A549 treated with AZD9567 at 1 μM for 4 hours (cell line): ENCODE results near the gene TMEM150C. TPM values are rescaled to one million over a fixed set of nuclear protein-coding genes. Genes with fewer than 3 reads are reported as not detected.

Source experiments
- total RNA-seq: library from RNA; stranded (reverse); fragments of 200-300 nt; extraction: Qiagen RNA extraction; gene quantifications from 5 replicates; pipeline ENCODE4 v1.2.3, GENCODE V29; 2022; ENCODE audit not compliant: insufficient read depth

Gene TMEM150C
- 0.65 to 1.6 TPM (median 1.1 TPM) in 5 replicates for total RNA-seq

DNA sequence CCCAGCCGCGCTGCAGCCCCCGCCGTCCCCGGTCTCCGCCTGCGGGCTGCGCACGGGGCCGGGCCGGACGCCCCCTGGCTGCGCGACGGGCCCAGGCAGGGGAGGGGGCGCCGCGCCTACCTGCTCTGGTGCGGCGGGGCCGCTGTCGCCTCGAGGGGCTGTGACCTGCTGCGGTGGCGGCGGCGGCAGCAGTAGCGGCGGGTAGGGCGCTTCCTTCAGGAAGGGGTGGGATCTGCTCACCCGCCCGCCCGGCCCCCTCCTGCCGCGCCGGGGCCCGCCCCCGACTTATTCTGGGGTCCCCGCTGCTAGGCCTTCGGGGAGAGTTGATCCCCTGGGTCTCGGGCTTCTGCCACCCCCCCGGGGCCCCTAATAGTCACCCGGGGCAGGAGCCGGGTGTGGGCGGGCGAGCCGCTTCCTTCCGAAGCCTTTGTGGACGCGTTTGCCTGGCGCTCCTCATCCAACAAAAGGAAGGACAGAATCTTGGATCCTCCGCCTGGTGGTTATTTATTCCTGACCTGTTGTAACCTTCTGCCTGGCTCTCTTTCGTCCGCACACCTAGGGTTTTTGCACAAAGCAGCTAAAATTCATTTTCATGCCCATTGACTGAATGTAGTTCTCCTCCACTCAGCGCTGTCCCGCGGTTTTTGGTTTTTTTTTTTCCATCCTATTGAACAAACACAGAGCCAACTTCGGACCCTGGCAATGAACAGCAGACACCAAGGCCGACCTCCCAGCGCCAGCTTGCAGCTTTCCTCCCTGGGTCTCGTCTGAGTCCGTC lies at the start of gene TMEM150C:
Gene TMEM150C, minus strand, starts transcription at position 203 of the 778 bp plus-strand sequence. CDS start 57,331 bp downstream, outside the sequence.

Other genes starting within 250 kb of the TMEM150C start
- gene HNRNPD, start 188.0 kb downstream of the TMEM150C start, total RNA-seq = 210 to 262 TPM (median 211 TPM) in 5 replicates
- 181 to 336 TPM (median 244 TPM) in 5 replicates for gene HNRNPDL, start 131.5 kb downstream of the TMEM150C start, total RNA-seq
- 27.6 to 35.8 TPM (median 32.1 TPM) in 5 replicates for gene ENOPH1, start 131.4 kb downstream of the TMEM150C start, total RNA-seq
- 5.6 to 7.3 TPM (median 5.9 TPM) in 5 replicates for gene SCD5, start 236.8 kb upstream of the TMEM150C start, total RNA-seq